SH-SY5Y (cell line): ENCODE measurements around the gene LRRC7.

Experiments used
- GATA2 ChIP-seq: IDR thresholded peaks from 2 replicates; pipeline ENCODE4 v1.6.1; 2011; ENCODE audit warnings: mild to moderate bottlenecking, low read depth, low read length
- GATA3 ChIP-seq: IDR thresholded peaks from 2 replicates; pipeline ENCODE4 v1.6.1; 2011; ENCODE audit warnings: low read depth, mild to moderate bottlenecking, low read length, moderate library complexity

Gene LRRC7

GRCh38 chr1:69911301-69911801 is 343.6 kb downstream of the LRRC7 start:
- TF ChIP-seq GATA2 (no peak), GATA3 (no peak)

GRCh38 chr1:69913977-69914376 is 346.3 kb downstream of the LRRC7 start:
- no peak for TF ChIP-seq GATA3

- TF ChIP-seq GATA3 (no peak), GATA2 (no peak)
These were observed 347.4 kb downstream of the LRRC7 start for GRCh38 chr1:69914976-69915765.

GRCh38 chr1:69919129-69919921 is 351.6 kb downstream of the LRRC7 start:
- no peak for TF ChIP-seq GATA3
- TF ChIP-seq GATA2 = no peak

GRCh38 chr1:69919922-69920273 is 352.2 kb downstream of the LRRC7 start:
- TF ChIP-seq GATA3 = no peak
- no peak for TF ChIP-seq GATA2

- TF ChIP-seq GATA3 (no peak), GATA2 (no peak)
These were observed 352.7 kb downstream of the LRRC7 start for GRCh38 chr1:69920426-69920825.

- TF ChIP-seq GATA2 (no peak), GATA3 (no peak)
These were observed 353.8 kb downstream of the LRRC7 start for GRCh38 chr1:69921486-69921885.

- TF ChIP-seq GATA2 (no peak), GATA3 (no peak)
These were observed 361.8 kb downstream of the LRRC7 start for GRCh38 chr1:69929308-69930057.

GRCh38 chr1:69930396-69930795 is 362.7 kb downstream of the LRRC7 start:
- TF ChIP-seq GATA3 (no peak), GATA2 (no peak)

- TF ChIP-seq GATA3 (no peak), GATA2 (no peak)
These were observed 365.0 kb downstream of the LRRC7 start for GRCh38 chr1:69932760-69933159.

GRCh38 chr1:69940231-69940630 is 372.5 kb downstream of the LRRC7 start:
- TF ChIP-seq GATA2 (no peak), GATA3 (no peak)

- TF ChIP-seq GATA3 = no peak
- TF ChIP-seq GATA2 = no peak
These were observed 373.1 kb downstream of the LRRC7 start for GRCh38 chr1:69940816-69941215.

GRCh38 chr1:69943030-69943429 is 375.3 kb downstream of the LRRC7 start:
- TF ChIP-seq GATA2 (no peak), GATA3 (no peak)

- no peak for TF ChIP-seq GATA2
- TF ChIP-seq GATA3 = no peak
These were observed 379.2 kb downstream of the LRRC7 start for GRCh38 chr1:69946935-69947334.

- no peak for TF ChIP-seq GATA2
- no peak for TF ChIP-seq GATA3
These were observed 380.1 kb downstream of the LRRC7 start for GRCh38 chr1:69947837-69948236.
